Uterus (tissue), 2 donors: ENCODE data around the gene CSF1R.

Source experiments
- CTCF ChIP-seq, 4 experiments: fragments of 200-600 bp in 2 of 4; fragments of 450-650 bp in 2 of 4; sonication (generic) in 2 of 4; IDR thresholded peaks; one replicate each; pipeline ENCODE4 v1.5.1; 2016 to 2019; ENCODE audit warnings: antibody characterized with exemption in 4 of 4, mild to moderate bottlenecking in 2 of 4, moderate library complexity in 1 of 4
- POLR2A ChIP-seq, 2 donors: fragments of 450-650 bp; IDR thresholded peaks; one replicate each; pipeline ENCODE4 v1.6.1; 2016; ENCODE audit warnings: antibody characterized with exemption in 2 of 2, mild to moderate bottlenecking in 1 of 2, moderate library complexity in 1 of 2

- TF ChIP-seq CTCF (IDR thresholded peaks at IDR 0.05): no peak
- TF ChIP-seq POLR2A (IDR thresholded peaks at IDR 0.05): no peak
These were observed 42.0 kb downstream of the CSF1R start for GRCh38 chr5:150044329-150044681.
